Neural crest cell (in vitro differentiated cells): Measurements from ENCODE around the gene DCT. TPM values are rescaled to one million over a fixed set of nuclear protein-coding genes. Genes with fewer than 3 reads are reported as not detected.

Experiments
- DNase-seq: peaks from one replicate; pipeline ENCODE4 v3.0.0; 2021; ENCODE audit warnings: low read depth, mixed read lengths, low spot score
- H3K27ac Mint-ChIP-seq: one replicate; pipeline ENCODE4 v1.8.0; 2021; ENCODE audit warnings: mild to moderate bottlenecking, mixed read lengths; ENCODE audit not compliant: unreplicated experiment
- H3K27me3 Mint-ChIP-seq: 2 replicates; pipeline ENCODE4 v1.8.0; 2021; ENCODE audit warnings: low read depth, mild to moderate bottlenecking, mixed read lengths
- H3K36me3 Mint-ChIP-seq: 2 replicates; pipeline ENCODE4 v1.8.0; 2021; ENCODE audit warnings: low read depth, mild to moderate bottlenecking, mixed read lengths
- H3K4me1 Mint-ChIP-seq: 2 replicates; pipeline ENCODE4 v1.8.0; 2021; ENCODE audit warnings: mixed read lengths
- H3K4me3 Mint-ChIP-seq: one replicate; pipeline ENCODE4 v1.8.0; 2021; ENCODE audit warnings: mild to moderate bottlenecking, mixed read lengths
- H3K9me3 Mint-ChIP-seq: 2 replicates; pipeline ENCODE4 v1.8.0; 2021; ENCODE audit warnings: mixed read lengths
- total RNA-seq: library from RNA; stranded (reverse); gene quantifications from 2 replicates; pipeline ENCODE4 v1.2.1, GENCODE V29; 2021
- TF ChIP-seq, protein P1 (sequence below): fragments of 200-600 bp; sonication (generic); conservative IDR thresholded peaks from 2 replicates; pipeline ENCODE4 v1.5.0; 2021; ENCODE audit warnings: antibody characterized with exemption, mild to moderate bottlenecking

Gene DCT
- total RNA-seq, 1 donor from 2014 or later, result 0.12 TPM

DNA sequence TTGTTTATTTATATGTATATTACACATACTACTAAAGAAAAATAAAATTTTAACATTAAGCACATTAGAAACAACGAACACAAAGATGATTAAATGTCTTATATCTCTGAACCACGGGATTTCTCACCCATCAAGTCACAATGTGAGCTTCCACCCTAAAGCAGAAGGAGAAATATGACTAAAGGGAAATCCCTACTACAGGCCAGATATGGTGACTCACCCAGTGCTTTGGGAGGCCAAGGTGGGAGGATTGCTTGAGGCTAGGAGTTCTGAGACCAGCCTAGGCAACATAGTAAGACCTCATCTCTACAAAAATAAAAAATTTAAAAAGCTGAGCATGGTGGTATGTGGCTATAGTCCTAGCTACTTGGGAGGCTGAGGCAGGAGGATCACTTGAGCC, 24.6 kb downstream of the DCT start:
- Mint-ChIP-seq H3K27ac (no peak overlapping the region), H3K4me3 (no peak overlapping the region), H3K27me3 (no peaks in the 10 kb centered on the region), H3K36me3 (no peaks in the 10 kb centered on the region), H3K9me3 (peaks cover 2% of the 10 kb centered on the region), H3K4me1 (no peaks in the 10 kb centered on the region)
- TF ChIP-seq, protein P1, sequence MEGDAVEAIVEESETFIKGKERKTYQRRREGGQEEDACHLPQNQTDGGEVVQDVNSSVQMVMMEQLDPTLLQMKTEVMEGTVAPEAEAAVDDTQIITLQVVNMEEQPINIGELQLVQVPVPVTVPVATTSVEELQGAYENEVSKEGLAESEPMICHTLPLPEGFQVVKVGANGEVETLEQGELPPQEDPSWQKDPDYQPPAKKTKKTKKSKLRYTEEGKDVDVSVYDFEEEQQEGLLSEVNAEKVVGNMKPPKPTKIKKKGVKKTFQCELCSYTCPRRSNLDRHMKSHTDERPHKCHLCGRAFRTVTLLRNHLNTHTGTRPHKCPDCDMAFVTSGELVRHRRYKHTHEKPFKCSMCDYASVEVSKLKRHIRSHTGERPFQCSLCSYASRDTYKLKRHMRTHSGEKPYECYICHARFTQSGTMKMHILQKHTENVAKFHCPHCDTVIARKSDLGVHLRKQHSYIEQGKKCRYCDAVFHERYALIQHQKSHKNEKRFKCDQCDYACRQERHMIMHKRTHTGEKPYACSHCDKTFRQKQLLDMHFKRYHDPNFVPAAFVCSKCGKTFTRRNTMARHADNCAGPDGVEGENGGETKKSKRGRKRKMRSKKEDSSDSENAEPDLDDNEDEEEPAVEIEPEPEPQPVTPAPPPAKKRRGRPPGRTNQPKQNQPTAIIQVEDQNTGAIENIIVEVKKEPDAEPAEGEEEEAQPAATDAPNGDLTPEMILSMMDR, result no peak
- no peak for DNase-seq

DNA sequence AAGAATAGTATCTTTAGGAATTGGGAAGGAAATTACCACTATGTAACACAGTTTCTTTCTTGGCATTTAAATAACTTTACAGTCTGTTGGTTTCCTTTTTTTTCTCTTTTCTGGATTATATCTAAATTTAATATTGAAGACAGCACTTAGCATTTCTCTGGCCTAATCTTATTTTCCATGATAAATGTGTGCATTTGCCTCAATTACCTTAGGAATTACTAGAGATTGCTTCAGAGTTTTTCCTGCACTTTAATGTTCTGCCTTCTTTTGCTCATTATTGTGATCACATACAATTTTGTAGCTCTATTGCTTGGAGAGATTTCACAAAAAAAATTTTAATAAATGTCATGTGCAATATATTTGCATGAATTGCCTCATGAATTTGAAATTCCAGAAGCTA, 25.1 kb downstream of the DCT start:
- no peaks in the 10 kb centered on the region for H3K36me3 Mint-ChIP-seq
- DNase-seq, result no peak
- no peaks in the 10 kb centered on the region for H3K4me1 Mint-ChIP-seq
- no peak overlapping the region for H3K27ac Mint-ChIP-seq
- no peaks in the 10 kb centered on the region for H3K27me3 Mint-ChIP-seq
- no peak overlapping the region for H3K4me3 Mint-ChIP-seq
- TF ChIP-seq, protein P1, result no peak
- H3K9me3 Mint-ChIP-seq, result peaks cover 2% of the 10 kb centered on the region

DNA sequence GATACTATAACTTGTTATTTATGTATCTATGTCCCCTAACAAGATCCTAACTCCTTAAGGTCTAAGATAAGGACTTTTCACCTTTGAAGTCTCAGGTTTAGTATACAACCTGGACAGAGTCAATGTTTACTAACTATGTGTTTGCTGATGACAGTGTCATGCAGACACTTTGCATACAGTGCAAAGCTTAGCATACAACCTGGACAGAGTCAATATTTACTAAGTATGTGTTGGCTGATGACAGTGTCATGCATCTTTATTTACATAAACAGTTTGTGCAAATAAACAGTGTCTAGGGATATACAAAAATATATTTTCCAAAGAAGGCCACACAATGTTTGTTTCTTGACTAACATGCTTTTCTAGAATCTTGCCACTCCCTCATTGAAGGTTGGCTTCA, 34.7 kb downstream of the DCT start:
- H3K36me3 Mint-ChIP-seq, result no peaks in the 10 kb centered on the region
- H3K9me3 Mint-ChIP-seq, result peaks cover 3% of the 10 kb centered on the region
- no peaks in the 10 kb centered on the region for H3K4me1 Mint-ChIP-seq
- TF ChIP-seq, protein P1, result no peak
- no peak overlapping the region for H3K4me3 Mint-ChIP-seq
- DNase-seq, result no peak
- H3K27me3 Mint-ChIP-seq, result no peaks in the 10 kb centered on the region
- H3K27ac Mint-ChIP-seq, result no peak overlapping the region

DNA sequence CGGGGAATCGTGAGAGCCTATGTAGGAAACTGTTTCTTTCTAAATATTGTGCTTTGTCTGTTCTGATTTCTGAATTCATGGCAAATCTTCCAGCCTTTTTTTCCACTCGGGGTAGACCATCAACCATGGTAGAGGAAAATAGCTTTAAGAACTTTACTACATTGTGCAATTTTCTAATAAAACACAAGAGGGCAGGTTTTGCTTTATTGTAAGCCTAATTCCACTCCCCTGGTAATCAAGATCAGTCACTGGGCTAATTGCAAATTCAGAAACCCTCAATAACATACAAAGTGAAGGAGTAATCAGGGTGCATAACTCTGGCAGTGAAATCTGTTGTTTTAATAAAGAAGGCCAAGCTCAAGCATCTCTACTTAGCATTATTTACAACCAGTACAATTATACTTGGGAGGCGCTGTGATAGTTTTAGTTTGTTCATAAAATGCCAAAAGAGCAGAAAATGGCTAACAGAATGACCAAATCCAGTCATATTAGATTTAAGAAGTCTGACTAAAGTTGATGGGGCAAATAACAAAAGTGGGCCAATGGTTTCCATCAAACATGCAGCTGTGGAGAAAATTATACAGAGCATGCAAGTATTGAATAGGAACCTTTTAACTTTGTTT, 43.8 kb downstream of the DCT start:
- H3K9me3 Mint-ChIP-seq, result no peaks in the 10 kb centered on the region
- H3K4me3 Mint-ChIP-seq, result no peak overlapping the region

DNA sequence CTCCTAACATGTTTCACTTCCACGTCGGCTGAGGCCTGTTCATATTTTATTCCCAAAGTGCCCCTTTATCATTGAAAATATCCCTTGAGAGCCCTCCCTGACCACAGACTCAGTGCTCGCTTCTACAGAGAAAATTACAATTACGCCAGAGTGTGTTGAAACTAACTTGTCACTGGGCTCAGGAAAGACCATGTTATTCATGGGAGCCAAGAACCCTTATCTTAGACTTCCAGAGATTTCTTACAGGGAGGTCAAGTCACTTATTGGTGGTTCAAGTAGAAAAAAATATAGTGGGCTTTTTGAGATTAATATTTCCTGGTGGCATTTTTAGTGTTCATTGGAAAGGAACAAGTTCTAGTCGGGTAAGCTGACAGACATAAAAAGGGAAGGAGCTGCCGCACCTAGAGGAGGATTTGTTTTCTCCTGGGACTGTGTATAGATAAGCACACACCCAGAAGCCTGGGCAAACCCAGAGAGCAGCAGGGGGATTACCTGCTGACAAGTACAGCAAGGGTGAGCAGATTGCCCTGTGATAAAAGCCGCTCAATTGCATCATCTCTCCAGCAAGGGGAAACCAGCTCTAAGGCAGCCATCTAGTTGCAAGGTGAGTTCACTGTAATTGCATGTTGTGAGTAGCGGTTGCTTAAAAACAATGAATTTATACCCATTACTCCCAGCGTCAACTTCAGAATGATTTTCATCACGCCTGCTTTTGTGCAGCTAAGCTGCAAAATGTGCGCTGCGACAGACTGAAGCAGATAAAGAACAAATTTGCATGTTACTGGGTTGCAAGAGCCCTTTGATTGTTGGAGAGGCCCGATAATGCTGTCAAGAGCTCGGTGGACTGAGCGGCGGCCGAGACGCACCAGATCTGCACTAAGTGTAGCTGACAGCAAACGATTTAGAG, 46.2 kb downstream of the DCT start:
- Mint-ChIP-seq H3K4me1 (peaks cover 11% of the 10 kb centered on the region), H3K36me3 (no peaks in the 10 kb centered on the region), H3K9me3 (no peaks in the 10 kb centered on the region), H3K27me3 (peaks cover under 1% of the 10 kb centered on the region), H3K4me3 (no peak overlapping the region), H3K27ac (no peak overlapping the region)
- DNase-seq, result no peak
- TF ChIP-seq, protein P1, result no peak

More for the DNA sequence above, 43.8 kb downstream of the DCT start:
- DNase-seq, result no peak
- no peaks in the 10 kb centered on the region for H3K36me3 Mint-ChIP-seq
- no peak overlapping the region for H3K27ac Mint-ChIP-seq
- TF ChIP-seq, protein P1, result peak; percentile 79
- H3K4me1 Mint-ChIP-seq, result peaks cover 11% of the 10 kb centered on the region
- peaks cover 4% of the 10 kb centered on the region for H3K27me3 Mint-ChIP-seq
